ENCODE measurements around the gene FOXE3.

GRCh38 chr1:47424336-47424982, 8.4 kb downstream of the FOXE3 start:
- TF ChIP-seq, protein P1, sequence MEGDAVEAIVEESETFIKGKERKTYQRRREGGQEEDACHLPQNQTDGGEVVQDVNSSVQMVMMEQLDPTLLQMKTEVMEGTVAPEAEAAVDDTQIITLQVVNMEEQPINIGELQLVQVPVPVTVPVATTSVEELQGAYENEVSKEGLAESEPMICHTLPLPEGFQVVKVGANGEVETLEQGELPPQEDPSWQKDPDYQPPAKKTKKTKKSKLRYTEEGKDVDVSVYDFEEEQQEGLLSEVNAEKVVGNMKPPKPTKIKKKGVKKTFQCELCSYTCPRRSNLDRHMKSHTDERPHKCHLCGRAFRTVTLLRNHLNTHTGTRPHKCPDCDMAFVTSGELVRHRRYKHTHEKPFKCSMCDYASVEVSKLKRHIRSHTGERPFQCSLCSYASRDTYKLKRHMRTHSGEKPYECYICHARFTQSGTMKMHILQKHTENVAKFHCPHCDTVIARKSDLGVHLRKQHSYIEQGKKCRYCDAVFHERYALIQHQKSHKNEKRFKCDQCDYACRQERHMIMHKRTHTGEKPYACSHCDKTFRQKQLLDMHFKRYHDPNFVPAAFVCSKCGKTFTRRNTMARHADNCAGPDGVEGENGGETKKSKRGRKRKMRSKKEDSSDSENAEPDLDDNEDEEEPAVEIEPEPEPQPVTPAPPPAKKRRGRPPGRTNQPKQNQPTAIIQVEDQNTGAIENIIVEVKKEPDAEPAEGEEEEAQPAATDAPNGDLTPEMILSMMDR (IDR thresholded peaks at IDR 0.05): peak; percentile 89
- TF ChIP-seq POLR2AphosphoS5 (IDR thresholded peaks at IDR 0.05; ENCODE audit: low read depth, low read length): no peak
